HepG2 (cell line): ENCODE measurements around the gene ACVR1C.

Experiments used
- FOXM1 ChIP-seq: sonication (generic); formaldehyde crosslinking; IDR thresholded peaks from 2 replicates; pipeline ENCODE4 v1.5.0; 2020; ENCODE audit warnings: missing genetic modification reagents
- TAF15 ChIP-seq: fragments of 200-400 bp; formaldehyde crosslinking; IDR thresholded peaks from one replicate; pipeline ENCODE4 v1.6.1; 2018; ENCODE audit warnings: mild to moderate bottlenecking, low read depth, low read length; ENCODE audit not compliant: poor library complexity, severe bottlenecking
- ZNF230 ChIP-seq: sonication (generic); formaldehyde crosslinking; IDR thresholded peaks from 2 replicates; pipeline ENCODE4 v1.4.0; 2020; ENCODE audit warnings: mild to moderate bottlenecking, missing genetic modification reagents
- ZNF549 ChIP-seq: sonication (generic); formaldehyde crosslinking; IDR thresholded peaks from 2 replicates; pipeline ENCODE4 v1.5.0; 2020; ENCODE audit warnings: missing genetic modification reagents
- ZNF660 ChIP-seq: sonication (generic); formaldehyde crosslinking; IDR thresholded peaks from 2 replicates; pipeline ENCODE4 v1.5.1; 2020; ENCODE audit warnings: mild to moderate bottlenecking, low read depth, missing genetic modification reagents, borderline replicate concordance
- TF ChIP-seq, protein P1 (sequence below): sonication (generic); formaldehyde crosslinking; IDR thresholded peaks from 2 replicates; pipeline ENCODE4 v1.9.0; 2021; ENCODE audit warnings: missing genetic modification reagents, borderline replicate concordance
- TF ChIP-seq, protein P2 (sequence below): sonication (generic); formaldehyde crosslinking; IDR thresholded peaks from 2 replicates; pipeline ENCODE4 v1.8.0; 2022; ENCODE audit warnings: mild to moderate bottlenecking, missing genetic modification reagents; ENCODE audit not compliant: insufficient replicate concordance
- TF ChIP-seq, protein P3 (sequence below): sonication (generic); formaldehyde crosslinking; IDR thresholded peaks from 2 replicates; pipeline ENCODE4 v1.5.0; 2020; ENCODE audit warnings: mild to moderate bottlenecking, missing genetic modification reagents, moderate library complexity
- TF ChIP-seq, protein P4 (sequence below), 2 experiments: fragments of 450-650 bp in 1 of 2; sonication (generic) in 1 of 2; formaldehyde crosslinking in 1 of 2; IDR thresholded peaks; 2 replicates each; pipeline versions ENCODE4 v1.6.1 to v1.8.0; 2016 to 2022; ENCODE audit warnings: antibody characterized with exemption in 1 of 2, mild to moderate bottlenecking in 1 of 2, missing genetic modification reagents in 1 of 2

DNA sequence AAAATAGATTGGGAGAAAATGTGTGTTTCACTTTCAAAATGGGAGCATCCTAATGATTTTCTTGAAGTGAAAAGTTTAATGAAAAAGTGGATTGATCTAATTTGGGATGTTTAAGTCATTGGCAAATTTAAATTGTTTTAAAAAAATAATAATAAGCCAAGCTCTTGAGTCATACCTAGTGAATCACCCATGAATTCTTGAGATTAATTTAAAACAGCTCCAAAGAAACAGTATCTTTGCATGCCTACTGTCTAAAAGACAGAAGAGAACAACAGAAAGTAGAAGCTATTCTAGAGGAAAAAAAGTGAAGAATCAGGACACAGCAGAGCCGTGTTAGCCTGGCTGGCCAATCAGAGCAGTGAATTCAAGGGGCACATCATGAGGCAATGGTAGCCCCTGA is 7.7 kb downstream of the ACVR1C start:
- TF ChIP-seq, protein P1, sequence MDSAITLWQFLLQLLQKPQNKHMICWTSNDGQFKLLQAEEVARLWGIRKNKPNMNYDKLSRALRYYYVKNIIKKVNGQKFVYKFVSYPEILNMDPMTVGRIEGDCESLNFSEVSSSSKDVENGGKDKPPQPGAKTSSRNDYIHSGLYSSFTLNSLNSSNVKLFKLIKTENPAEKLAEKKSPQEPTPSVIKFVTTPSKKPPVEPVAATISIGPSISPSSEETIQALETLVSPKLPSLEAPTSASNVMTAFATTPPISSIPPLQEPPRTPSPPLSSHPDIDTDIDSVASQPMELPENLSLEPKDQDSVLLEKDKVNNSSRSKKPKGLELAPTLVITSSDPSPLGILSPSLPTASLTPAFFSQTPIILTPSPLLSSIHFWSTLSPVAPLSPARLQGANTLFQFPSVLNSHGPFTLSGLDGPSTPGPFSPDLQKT (CRISPR knock-in tag): no peak
- TF ChIP-seq, protein P2, sequence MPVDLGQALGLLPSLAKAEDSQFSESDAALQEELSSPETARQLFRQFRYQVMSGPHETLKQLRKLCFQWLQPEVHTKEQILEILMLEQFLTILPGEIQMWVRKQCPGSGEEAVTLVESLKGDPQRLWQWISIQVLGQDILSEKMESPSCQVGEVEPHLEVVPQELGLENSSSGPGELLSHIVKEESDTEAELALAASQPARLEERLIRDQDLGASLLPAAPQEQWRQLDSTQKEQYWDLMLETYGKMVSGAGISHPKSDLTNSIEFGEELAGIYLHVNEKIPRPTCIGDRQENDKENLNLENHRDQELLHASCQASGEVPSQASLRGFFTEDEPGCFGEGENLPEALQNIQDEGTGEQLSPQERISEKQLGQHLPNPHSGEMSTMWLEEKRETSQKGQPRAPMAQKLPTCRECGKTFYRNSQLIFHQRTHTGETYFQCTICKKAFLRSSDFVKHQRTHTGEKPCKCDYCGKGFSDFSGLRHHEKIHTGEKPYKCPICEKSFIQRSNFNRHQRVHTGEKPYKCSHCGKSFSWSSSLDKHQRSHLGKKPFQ: no peak
- TF ChIP-seq ZNF230 (CRISPR knock-in tag) (no peak), FOXM1 (CRISPR knock-in tag) (no peak), ZNF660 (no peak), TAF15 (no peak), ZNF549 (CRISPR knock-in tag) (no peak)
- TF ChIP-seq, protein P3, sequence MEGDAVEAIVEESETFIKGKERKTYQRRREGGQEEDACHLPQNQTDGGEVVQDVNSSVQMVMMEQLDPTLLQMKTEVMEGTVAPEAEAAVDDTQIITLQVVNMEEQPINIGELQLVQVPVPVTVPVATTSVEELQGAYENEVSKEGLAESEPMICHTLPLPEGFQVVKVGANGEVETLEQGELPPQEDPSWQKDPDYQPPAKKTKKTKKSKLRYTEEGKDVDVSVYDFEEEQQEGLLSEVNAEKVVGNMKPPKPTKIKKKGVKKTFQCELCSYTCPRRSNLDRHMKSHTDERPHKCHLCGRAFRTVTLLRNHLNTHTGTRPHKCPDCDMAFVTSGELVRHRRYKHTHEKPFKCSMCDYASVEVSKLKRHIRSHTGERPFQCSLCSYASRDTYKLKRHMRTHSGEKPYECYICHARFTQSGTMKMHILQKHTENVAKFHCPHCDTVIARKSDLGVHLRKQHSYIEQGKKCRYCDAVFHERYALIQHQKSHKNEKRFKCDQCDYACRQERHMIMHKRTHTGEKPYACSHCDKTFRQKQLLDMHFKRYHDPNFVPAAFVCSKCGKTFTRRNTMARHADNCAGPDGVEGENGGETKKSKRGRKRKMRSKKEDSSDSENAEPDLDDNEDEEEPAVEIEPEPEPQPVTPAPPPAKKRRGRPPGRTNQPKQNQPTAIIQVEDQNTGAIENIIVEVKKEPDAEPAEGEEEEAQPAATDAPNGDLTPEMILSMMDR: no peak
- TF ChIP-seq, protein P4, sequence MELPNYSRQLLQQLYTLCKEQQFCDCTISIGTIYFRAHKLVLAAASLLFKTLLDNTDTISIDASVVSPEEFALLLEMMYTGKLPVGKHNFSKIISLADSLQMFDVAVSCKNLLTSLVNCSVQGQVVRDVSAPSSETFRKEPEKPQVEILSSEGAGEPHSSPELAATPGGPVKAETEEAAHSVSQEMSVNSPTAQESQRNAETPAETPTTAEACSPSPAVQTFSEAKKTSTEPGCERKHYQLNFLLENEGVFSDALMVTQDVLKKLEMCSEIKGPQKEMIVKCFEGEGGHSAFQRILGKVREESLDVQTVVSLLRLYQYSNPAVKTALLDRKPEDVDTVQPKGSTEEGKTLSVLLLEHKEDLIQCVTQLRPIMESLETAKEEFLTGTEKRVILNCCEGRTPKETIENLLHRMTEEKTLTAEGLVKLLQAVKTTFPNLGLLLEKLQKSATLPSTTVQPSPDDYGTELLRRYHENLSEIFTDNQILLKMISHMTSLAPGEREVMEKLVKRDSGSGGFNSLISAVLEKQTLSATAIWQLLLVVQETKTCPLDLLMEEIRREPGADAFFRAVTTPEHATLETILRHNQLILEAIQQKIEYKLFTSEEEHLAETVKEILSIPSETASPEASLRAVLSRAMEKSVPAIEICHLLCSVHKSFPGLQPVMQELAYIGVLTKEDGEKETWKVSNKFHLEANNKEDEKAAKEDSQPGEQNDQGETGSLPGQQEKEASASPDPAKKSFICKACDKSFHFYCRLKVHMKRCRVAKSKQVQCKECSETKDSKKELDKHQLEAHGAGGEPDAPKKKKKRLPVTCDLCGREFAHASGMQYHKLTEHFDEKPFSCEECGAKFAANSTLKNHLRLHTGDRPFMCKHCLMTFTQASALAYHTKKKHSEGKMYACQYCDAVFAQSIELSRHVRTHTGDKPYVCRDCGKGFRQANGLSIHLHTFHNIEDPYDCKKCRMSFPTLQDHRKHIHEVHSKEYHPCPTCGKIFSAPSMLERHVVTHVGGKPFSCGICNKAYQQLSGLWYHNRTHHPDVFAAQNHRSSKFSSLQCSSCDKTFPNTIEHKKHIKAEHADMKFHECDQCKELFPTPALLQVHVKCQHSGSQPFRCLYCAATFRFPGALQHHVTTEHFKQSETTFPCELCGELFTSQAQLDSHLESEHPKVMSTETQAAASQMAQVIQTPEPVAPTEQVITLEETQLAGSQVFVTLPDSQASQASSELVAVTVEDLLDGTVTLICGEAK (IDR thresholded peaks at IDR 0.05): no peak
- TF ChIP-seq, protein P4 (CRISPR knock-in tag; IDR thresholded peaks at IDR 0.05): no peak
